PFSK-1 (cell line): ENCODE data around the gene LRCH1.

ENCODE experiments used
- FOXP2 ChIP-seq: optimal IDR thresholded peaks from 2 replicates; pipeline ENCODE3; 2011; ENCODE audit warnings: borderline replicate concordance, control low read depth, inconsistent platforms; ENCODE audit not compliant: insufficient read depth; ENCODE audit errors: extremely low read length, extremely low read depth
- POLR2AphosphoS5 ChIP-seq: IDR thresholded peaks from 2 replicates; pipeline ENCODE4 v1.6.1; 2012; ENCODE audit warnings: low read depth, mild to moderate bottlenecking, control low read depth, low read length, moderate library complexity
- REST ChIP-seq, 2 experiments: IDR thresholded peaks; 2 replicates each; pipeline versions ENCODE4 v1.6.1 to v1.8.0; 2011 to 2012; ENCODE audit warnings: low read depth in 2 of 2, low read length in 2 of 2, control low read depth in 1 of 2, inconsistent platforms in 1 of 2, mild to moderate bottlenecking in 1 of 2, moderate library complexity in 1 of 2; ENCODE audit not compliant: insufficient read depth in 1 of 2
- SIN3A ChIP-seq: IDR thresholded peaks from 2 replicates; pipeline ENCODE4 v1.6.1; 2012; ENCODE audit warnings: mild to moderate bottlenecking, low read length, moderate library complexity, borderline replicate concordance; ENCODE audit not compliant: insufficient read depth
- TAF1 ChIP-seq: IDR thresholded peaks from 2 replicates; pipeline ENCODE4 v1.6.1; 2012; ENCODE audit warnings: low read length, control low read depth, borderline replicate concordance; ENCODE audit not compliant: insufficient read depth

Gene LRCH1

GRCh38 chr13:46685006-46685730 is 132.2 kb downstream of the LRCH1 start:
- TF ChIP-seq REST (IDR thresholded peaks at IDR 0.05; ENCODE audit: insufficient read depth in 1 of 2, low read depth in 2 of 2, low read length in 2 of 2) (no peak), POLR2AphosphoS5 (no peak), SIN3A (no peak)

GRCh38 chr13:46686171-46686570 is 133.2 kb downstream of the LRCH1 start:
- TF ChIP-seq TAF1: no peak
- no peak for TF ChIP-seq REST (IDR thresholded peaks at IDR 0.05; ENCODE audit: insufficient read depth in 1 of 2, low read depth in 2 of 2, low read length in 2 of 2)
- no peak for TF ChIP-seq SIN3A
- no peak for TF ChIP-seq POLR2AphosphoS5
- no peak for TF ChIP-seq FOXP2

- TF ChIP-seq SIN3A (no peak), POLR2AphosphoS5 (no peak), TAF1 (no peak), FOXP2 (no peak), REST (IDR thresholded peaks at IDR 0.05; ENCODE audit: insufficient read depth in 1 of 2, low read depth in 2 of 2, low read length in 2 of 2) (no peak)
These were observed 134.8 kb downstream of the LRCH1 start for GRCh38 chr13:46687810-46688209.

GRCh38 chr13:46688306-46688705 is 135.3 kb downstream of the LRCH1 start:
- TF ChIP-seq REST (IDR thresholded peaks at IDR 0.05; ENCODE audit: insufficient read depth in 1 of 2, low read depth in 2 of 2, low read length in 2 of 2): no peak
- no peak for TF ChIP-seq FOXP2
- TF ChIP-seq TAF1: no peak
- TF ChIP-seq POLR2AphosphoS5: no peak
- TF ChIP-seq SIN3A: no peak

- TF ChIP-seq TAF1: no peak
- no peak for TF ChIP-seq SIN3A
These were observed 145.0 kb downstream of the LRCH1 start for GRCh38 chr13:46698014-46698413.
